Testis (tissue), 3 donors: ENCODE data around the gene FANCD2. TPM values are rescaled to one million over a fixed set of nuclear protein-coding genes. Genes with fewer than 3 reads are reported as not detected.
A peak's percentile ranks its signal among the peaks of the same experiment; 100 is the strongest.

Source experiments
- DNase-seq: peaks from one replicate; pipeline ENCODE4 v3.0.0-alpha.2; 2019
- H3K27ac ChIP-seq, 2 donors: fragments of 200-600 bp; sonication (generic); one replicate each; pipeline ENCODE4 v1.5.1; 2019
- H3K27me3 ChIP-seq: fragments of 200-600 bp; sonication (generic); one replicate; pipeline ENCODE4 v1.5.1; 2019
- H3K36me3 ChIP-seq: fragments of 200-600 bp; sonication (generic); one replicate; pipeline ENCODE4 v1.5.1; 2017; ENCODE audit warnings: low read depth; ENCODE audit errors: missing control alignments
- H3K4me1 ChIP-seq: fragments of 200-600 bp; sonication (generic); one replicate; pipeline ENCODE4 v1.5.1; 2019
- H3K4me3 ChIP-seq, 2 donors: fragments of 200-600 bp; sonication (generic); one replicate each; pipeline ENCODE4 v1.5.1; 2017 to 2019
- H3K9me3 ChIP-seq: fragments of 200-600 bp; sonication (generic); one replicate; pipeline ENCODE4 v1.5.1; 2017
- POLR2A ChIP-seq: fragments of 450-650 bp; IDR thresholded peaks from one replicate; pipeline ENCODE4 v1.6.1; 2017; ENCODE audit warnings: antibody characterized with exemption, mild to moderate bottlenecking, moderate library complexity
- WGBS, 2 donors: methylation state at CpG; one replicate each; pipeline ENCODE4 v1.1.5; 2018; 5-methylcytosine and 5-hydroxymethylcytosine counted together
- intact Hi-C: fragments of 100-400 bp; cut with DNase I; formaldehyde crosslinking; loops from one replicate; pipeline ENCODE4 v1.15.1; 2023; ENCODE audit warnings: low total_unique reads
- polyA plus RNA-seq: library from polyadenylated mRNA; stranded (reverse); fragments of 350-450 nt; fragmentation: Illumina TruSeq; extraction: RNeasy Lipid Tissue Mini Kit (QIAGEN cat#74804); gene quantifications from one replicate; pipeline ENCODE4 v1.2.3, GENCODE V29; 2014; ENCODE audit warnings: low read depth, low replicate concordance; ENCODE audit not compliant: insufficient read depth
- total RNA-seq, 2 donors: library from RNA; depleted of rRNA; stranded (reverse); fragments of >200 nt; gene quantifications; one replicate each; pipeline ENCODE4 v1.2.3, GENCODE V29; 2016
- TF ChIP-seq, protein P1 (sequence below), 3 experiments: fragments of 450-650 bp in 2 of 3; fragments of 200-600 bp in 1 of 3; sonication (generic) in 1 of 3; IDR thresholded peaks; one replicate each; pipeline ENCODE4 v1.5.1; 2016 to 2019; ENCODE audit warnings: antibody characterized with exemption in 3 of 3, mild to moderate bottlenecking in 2 of 3, moderate library complexity in 1 of 3

The FANCD2 gene
- total and polyA plus RNA-seq, 3 donors from 2014 or later = 23.7 to 41.6 (median 38.5) TPM

DNA sequence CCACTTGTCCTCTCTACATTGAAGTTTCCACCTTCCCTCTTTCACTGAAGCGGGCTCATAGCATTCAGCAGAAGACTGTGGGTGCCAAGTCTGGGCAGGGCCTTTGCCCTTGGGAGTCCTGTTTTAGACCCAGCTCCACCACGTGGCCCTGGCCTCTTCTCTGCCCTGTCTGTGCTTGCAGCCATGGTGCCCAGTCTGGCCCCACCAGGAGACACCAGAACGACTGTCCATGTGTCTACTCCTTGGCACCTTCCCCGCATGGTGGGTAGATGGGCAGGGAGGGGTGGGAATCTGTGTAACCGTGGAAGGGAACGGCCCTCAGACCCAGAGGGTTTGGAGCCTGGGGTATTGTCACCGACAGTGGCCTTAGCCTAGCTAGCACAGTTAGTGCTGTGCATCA lies 21.7 kb upstream of the FANCD2 start:
- intact Hi-C loops = no loop called here
- DNase-seq = no peak
- H3K9me3 ChIP-seq = no peaks in the 10 kb centered on the region
- TF ChIP-seq POLR2A = no peak
- TF ChIP-seq, protein P1, sequence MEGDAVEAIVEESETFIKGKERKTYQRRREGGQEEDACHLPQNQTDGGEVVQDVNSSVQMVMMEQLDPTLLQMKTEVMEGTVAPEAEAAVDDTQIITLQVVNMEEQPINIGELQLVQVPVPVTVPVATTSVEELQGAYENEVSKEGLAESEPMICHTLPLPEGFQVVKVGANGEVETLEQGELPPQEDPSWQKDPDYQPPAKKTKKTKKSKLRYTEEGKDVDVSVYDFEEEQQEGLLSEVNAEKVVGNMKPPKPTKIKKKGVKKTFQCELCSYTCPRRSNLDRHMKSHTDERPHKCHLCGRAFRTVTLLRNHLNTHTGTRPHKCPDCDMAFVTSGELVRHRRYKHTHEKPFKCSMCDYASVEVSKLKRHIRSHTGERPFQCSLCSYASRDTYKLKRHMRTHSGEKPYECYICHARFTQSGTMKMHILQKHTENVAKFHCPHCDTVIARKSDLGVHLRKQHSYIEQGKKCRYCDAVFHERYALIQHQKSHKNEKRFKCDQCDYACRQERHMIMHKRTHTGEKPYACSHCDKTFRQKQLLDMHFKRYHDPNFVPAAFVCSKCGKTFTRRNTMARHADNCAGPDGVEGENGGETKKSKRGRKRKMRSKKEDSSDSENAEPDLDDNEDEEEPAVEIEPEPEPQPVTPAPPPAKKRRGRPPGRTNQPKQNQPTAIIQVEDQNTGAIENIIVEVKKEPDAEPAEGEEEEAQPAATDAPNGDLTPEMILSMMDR (IDR thresholded peaks at IDR 0.05) = no peak
- H3K4me1 ChIP-seq = peaks cover 10% of the 10 kb centered on the region
- no peaks in the 10 kb centered on the region for H3K27me3 ChIP-seq
- no peak overlapping the region for H3K4me3 ChIP-seq
- 96 to 100% methylated on average over 3 to 7 of the region's 7 CpGs for WGBS, 2 donors
- no peak overlapping the region for H3K27ac ChIP-seq
- no peaks in the 10 kb centered on the region for H3K36me3 ChIP-seq

DNA sequence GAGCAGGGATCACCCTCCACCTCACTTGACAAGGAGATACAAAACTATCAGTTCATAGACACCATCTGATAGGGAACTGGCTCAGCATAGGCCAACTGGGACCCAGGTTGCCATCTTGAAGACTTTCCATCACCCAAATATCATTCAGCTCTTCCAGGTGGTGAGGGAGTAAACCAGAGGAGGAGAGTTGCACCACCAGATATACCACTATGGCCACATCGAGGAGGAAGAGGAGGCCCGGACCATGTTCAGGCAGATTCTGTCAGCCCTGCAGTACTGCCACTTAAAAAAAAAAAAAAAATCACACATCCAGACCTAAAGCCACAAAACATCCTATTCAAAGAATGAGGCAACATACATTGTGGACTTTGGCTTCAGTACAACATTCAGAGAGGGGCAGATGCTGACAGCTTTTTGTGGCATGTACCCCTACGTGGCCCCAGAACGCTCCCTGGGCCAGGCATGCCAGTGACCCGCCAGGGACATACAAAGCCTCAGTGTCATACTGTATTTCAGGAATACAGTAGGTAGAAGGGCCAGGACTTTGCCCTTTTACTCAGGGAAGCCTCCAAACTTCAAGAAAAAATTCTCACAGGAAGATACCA lies 21.2 kb upstream of the FANCD2 start:
- Histone ChIP-seq H3K9me3 (no peaks in the 10 kb centered on the region), H3K36me3 (no peaks in the 10 kb centered on the region), H3K4me3 (no peak overlapping the region), H3K27me3 (no peaks in the 10 kb centered on the region), H3K27ac (no peak overlapping the region), H3K4me1 (peaks cover 14% of the 10 kb centered on the region)
- TF ChIP-seq, protein P1 (IDR thresholded peaks at IDR 0.05) = no peak
- no peak for TF ChIP-seq POLR2A
- no peak for DNase-seq
- WGBS, 2 donors = 91 to 100% methylated on average over 5 of the region's 5 CpGs
- intact Hi-C loops = no loop called here

DNA sequence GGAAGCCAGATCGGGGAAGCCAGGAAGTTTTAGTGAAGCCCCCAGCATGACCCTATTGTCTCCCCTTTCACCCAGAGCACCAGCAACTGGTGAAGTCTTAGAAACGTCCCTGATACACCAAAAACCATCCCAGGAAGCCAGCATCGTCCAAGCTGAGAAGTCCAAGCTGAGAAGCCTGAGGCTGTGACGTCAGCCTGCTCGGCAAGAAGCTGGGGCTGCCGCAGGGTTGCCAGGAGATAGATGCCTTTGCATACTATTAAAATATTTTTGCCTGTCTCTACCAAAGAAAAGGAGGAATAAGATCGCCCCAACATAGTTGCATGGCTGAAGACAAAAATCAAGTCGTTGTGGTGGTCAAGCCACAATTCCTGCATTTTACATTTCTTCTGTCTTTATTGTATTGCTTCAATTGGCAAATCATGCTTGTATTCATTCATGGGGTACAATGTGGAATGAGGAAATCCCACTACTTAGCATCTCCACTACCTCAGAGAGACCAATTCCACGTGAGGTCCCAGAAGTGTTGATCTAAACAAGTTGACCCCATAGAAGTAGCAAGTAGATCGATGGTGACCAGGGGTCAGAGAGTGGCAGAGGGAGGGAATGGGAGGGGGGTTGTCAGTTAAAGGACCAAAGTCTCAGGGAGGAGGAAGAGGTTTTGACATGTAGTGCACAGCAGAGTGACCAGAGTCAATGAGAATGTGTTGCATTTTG lies 20.0 kb upstream of the FANCD2 start:
- H3K4me1 ChIP-seq = peaks cover 18% of the 10 kb centered on the region
- TF ChIP-seq POLR2A = no peak
- TF ChIP-seq, protein P1 (IDR thresholded peaks at IDR 0.05) = no peak
- H3K36me3 ChIP-seq = no peaks in the 10 kb centered on the region
- H3K9me3 ChIP-seq = no peaks in the 10 kb centered on the region
- no peak for DNase-seq
- 68 to 70% methylated on average over 10 of the region's 10 CpGs for WGBS, 2 donors
- no peaks in the 10 kb centered on the region for H3K27me3 ChIP-seq
- H3K4me3 ChIP-seq = no peak overlapping the region
- no peak overlapping the region for H3K27ac ChIP-seq
- intact Hi-C loops = no loop called here

DNA sequence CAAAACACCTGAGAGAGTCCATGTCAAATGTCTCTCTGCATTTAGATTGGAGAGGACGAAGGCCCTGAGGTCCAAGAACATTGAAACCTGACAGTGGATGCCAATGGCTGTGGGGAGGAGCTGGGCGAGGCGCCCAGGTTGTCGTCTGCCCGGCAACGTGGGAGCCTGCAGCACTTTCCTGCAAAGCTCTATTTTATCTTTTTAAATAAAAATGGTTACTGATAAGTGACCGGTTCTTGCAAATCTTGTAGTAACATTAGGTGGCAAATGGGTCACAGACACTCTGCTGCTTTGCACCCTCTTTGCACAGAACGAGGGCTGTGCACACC lies 19.5 kb upstream of the FANCD2 start:
- intact Hi-C loops = no loop called here
- 61 to 65% methylated on average over 8 of the region's 8 CpGs for WGBS, 2 donors
- no peaks in the 10 kb centered on the region for H3K36me3 ChIP-seq
- H3K9me3 ChIP-seq = no peaks in the 10 kb centered on the region
- H3K4me1 ChIP-seq = peaks cover 18% of the 10 kb centered on the region
- no peaks in the 10 kb centered on the region for H3K27me3 ChIP-seq
- H3K27ac ChIP-seq = no peak overlapping the region
- no peak overlapping the region for H3K4me3 ChIP-seq
- no peak for TF ChIP-seq POLR2A
- TF ChIP-seq, protein P1 (IDR thresholded peaks at IDR 0.05) = no peak
- DNase-seq = peak; percentile 79
